ENCODE measurements around the gene ZDHHC5. TPM values are rescaled to one million over a fixed set of nuclear protein-coding genes. Genes with fewer than 3 reads are reported as not detected.

ZDHHC5 gene
- total and polyA plus RNA-seq, 4 donors = 28.7 to 63.2 (median 42.9) TPM

- H3K4me3 ChIP-seq = no peak overlapping the region
- peak overlapping the region; percentile 47 to 83 for H3K9ac ChIP-seq (ENCODE audit: insufficient read depth in 1 of 2, low read length in 2 of 2)
- DNase-seq (no peak), ATAC-seq (ENCODE audit: insufficient read depth, low FRiP score) (no peak)
- H3K27me3 ChIP-seq (ENCODE audit: control insufficient read depth in 3 of 3, insufficient read depth in 3 of 3, low read length in 2 of 3) = no peaks in the 10 kb centered on the region
- H3K27ac ChIP-seq (ENCODE audit: low read depth in 1 of 2, low read length in 1 of 2) = peak overlapping the region; percentile 82 to 92
- peaks cover 11 to 18% (median 15%) of the 10 kb centered on the region in 4 donors for H3K36me3 ChIP-seq (ENCODE audit: control insufficient read depth in 4 of 4, insufficient read depth in 4 of 4, low read length in 4 of 4)
- H3K4me1 ChIP-seq (ENCODE audit: control insufficient read depth in 5 of 5, insufficient read depth in 5 of 5, low read length in 5 of 5) = peaks cover 0 to 14% (median 2%) of the 10 kb centered on the region in 5 donors
- no peaks in the 10 kb centered on the region for H3K9me3 ChIP-seq (ENCODE audit: control insufficient read depth in 4 of 4, insufficient read depth in 3 of 4, low read length in 3 of 4)
- TF ChIP-seq, protein P1, sequence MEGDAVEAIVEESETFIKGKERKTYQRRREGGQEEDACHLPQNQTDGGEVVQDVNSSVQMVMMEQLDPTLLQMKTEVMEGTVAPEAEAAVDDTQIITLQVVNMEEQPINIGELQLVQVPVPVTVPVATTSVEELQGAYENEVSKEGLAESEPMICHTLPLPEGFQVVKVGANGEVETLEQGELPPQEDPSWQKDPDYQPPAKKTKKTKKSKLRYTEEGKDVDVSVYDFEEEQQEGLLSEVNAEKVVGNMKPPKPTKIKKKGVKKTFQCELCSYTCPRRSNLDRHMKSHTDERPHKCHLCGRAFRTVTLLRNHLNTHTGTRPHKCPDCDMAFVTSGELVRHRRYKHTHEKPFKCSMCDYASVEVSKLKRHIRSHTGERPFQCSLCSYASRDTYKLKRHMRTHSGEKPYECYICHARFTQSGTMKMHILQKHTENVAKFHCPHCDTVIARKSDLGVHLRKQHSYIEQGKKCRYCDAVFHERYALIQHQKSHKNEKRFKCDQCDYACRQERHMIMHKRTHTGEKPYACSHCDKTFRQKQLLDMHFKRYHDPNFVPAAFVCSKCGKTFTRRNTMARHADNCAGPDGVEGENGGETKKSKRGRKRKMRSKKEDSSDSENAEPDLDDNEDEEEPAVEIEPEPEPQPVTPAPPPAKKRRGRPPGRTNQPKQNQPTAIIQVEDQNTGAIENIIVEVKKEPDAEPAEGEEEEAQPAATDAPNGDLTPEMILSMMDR (IDR thresholded peaks at IDR 0.05; ENCODE audit: control extremely low read depth, extremely low read depth) = no peak
- WGBS, 2 donors = 22 to 24% methylated on average over 5 of the region's 5 CpGs
Measured at GRCh38 chr11:57656885-57657193, 11.1 kb upstream of the ZDHHC5 start.

- H3K27ac ChIP-seq (ENCODE audit: low read depth in 1 of 2, low read length in 1 of 2) = peak within 1 kb of the TSS; percentile 82 to 92
- peaks cover 0 to 14% (median 2%) of the 10 kb centered on the region in 5 donors for H3K4me1 ChIP-seq (ENCODE audit: control insufficient read depth in 5 of 5, insufficient read depth in 5 of 5, low read length in 5 of 5)
- peak within 1 kb of the TSS; percentile 63 for H3K4me3 ChIP-seq
- peaks cover 11 to 20% (median 18%) of the 10 kb centered on the region in 4 donors for H3K36me3 ChIP-seq (ENCODE audit: control insufficient read depth in 4 of 4, insufficient read depth in 4 of 4, low read length in 4 of 4)
- TF ChIP-seq, protein P1 (IDR thresholded peaks at IDR 0.05; ENCODE audit: control extremely low read depth, extremely low read depth) = no peak
- no peaks in the 10 kb centered on the region for H3K9me3 ChIP-seq (ENCODE audit: control insufficient read depth in 4 of 4, insufficient read depth in 3 of 4, low read length in 3 of 4)
- WGBS, 2 donors = 0% methylated on average over 45 of the region's 45 CpGs
- no peaks in the 10 kb centered on the region for H3K27me3 ChIP-seq (ENCODE audit: control insufficient read depth in 3 of 3, insufficient read depth in 3 of 3, low read length in 2 of 3)
- peak within 1 kb of the TSS; percentile 51 to 83 for H3K9ac ChIP-seq (ENCODE audit: insufficient read depth in 1 of 2, low read length in 2 of 2)
- DNase-seq = peak; percentile 99 to 100 (median 100)
- ATAC-seq (ENCODE audit: insufficient read depth, low FRiP score) = peak; percentile 99
Measured at GRCh38 chr11:57657194-57658022, 10.5 kb upstream of the ZDHHC5 start, which contains the start of gene CLP1. TSS of gene CLP1 (plus strand) at chr11:57657762. CDS start at chr11:57659477, 1,715 bp downstream.

- DNase-seq = no peak
- Histone ChIP-seq H3K4me1 (ENCODE audit: control insufficient read depth in 5 of 5, insufficient read depth in 5 of 5, low read length in 5 of 5) (peaks cover 0 to 11% (median 2%) of the 10 kb centered on the region in 5 donors), H3K9me3 (ENCODE audit: control insufficient read depth in 4 of 4, insufficient read depth in 3 of 4, low read length in 3 of 4) (no peaks in the 10 kb centered on the region), H3K4me3 (peak overlapping the region; percentile 63), H3K27ac (ENCODE audit: low read depth in 1 of 2, low read length in 1 of 2) (peak overlapping the region; percentile 18 to 64), H3K36me3 (ENCODE audit: control insufficient read depth in 4 of 4, insufficient read depth in 4 of 4, low read length in 4 of 4) (peaks cover 15 to 22% (median 20%) of the 10 kb centered on the region in 4 donors), H3K9ac (ENCODE audit: insufficient read depth in 1 of 2, low read length in 2 of 2) (peak overlapping the region; percentile 51 to 54), H3K27me3 (ENCODE audit: control insufficient read depth in 3 of 3, insufficient read depth in 3 of 3, low read length in 2 of 3) (no peaks in the 10 kb centered on the region)
- WGBS, 2 donors = 0 to 1% methylated on average over 8 of the region's 8 CpGs
- TF ChIP-seq, protein P1 (IDR thresholded peaks at IDR 0.05; ENCODE audit: control extremely low read depth, extremely low read depth) = no peak
- no peak for ATAC-seq (ENCODE audit: insufficient read depth, low FRiP score)
Measured at GRCh38 chr11:57658023-57658361, 9.9 kb upstream of the ZDHHC5 start.
